HEK293T (cell line): ENCODE measurements around the gene FIGN.

Source experiments
- CTCF ChIA-PET: fragments of 350-600 bp; formaldehyde crosslinking; extraction: SDS; loops from one replicate; lab custom pipeline; 2021; ENCODE audit warnings: antibody characterized with exemption, inconsistent platforms; lab: Yijun Ruan, JAX
- POLR2A ChIA-PET: fragments of 350-600 bp; formaldehyde crosslinking; extraction: SDS; loops from one replicate; lab custom pipeline; 2020; ENCODE audit warnings: antibody characterized with exemption, inconsistent platforms; lab: Yijun Ruan, JAX
- DNase-seq: peaks from one replicate; pipeline ENCODE4 v3.0.0; 2012; ENCODE audit warnings: mixed read lengths; ENCODE audit errors: extremely low spot score
- ARNT ChIP-seq: fragments of 450-650 bp; IDR thresholded peaks from 2 replicates; pipeline ENCODE4 v1.6.1; 2017; ENCODE audit warnings: mild to moderate bottlenecking
- BHLHE40 ChIP-seq: fragments of 450-650 bp; IDR thresholded peaks from 2 replicates; pipeline ENCODE4 v1.6.1; 2016; ENCODE audit warnings: mild to moderate bottlenecking, moderate library complexity, borderline replicate concordance
- CTBP1 ChIP-seq: fragments of 450-650 bp; IDR thresholded peaks from 2 replicates; pipeline ENCODE4 v1.6.1; 2016; ENCODE audit warnings: borderline replicate concordance
- ELF4 ChIP-seq: fragments of 450-650 bp; IDR thresholded peaks from 2 replicates; pipeline ENCODE4 v1.6.1; 2017; ENCODE audit warnings: antibody characterized with exemption
- FOXA1 ChIP-seq: fragments of 450-650 bp; IDR thresholded peaks from 2 replicates; pipeline ENCODE4 v1.6.1; 2016; ENCODE audit warnings: mild to moderate bottlenecking
- FOXK2 ChIP-seq: fragments of 450-650 bp; IDR thresholded peaks from 2 replicates; pipeline ENCODE4 v1.6.1; 2016; ENCODE audit warnings: mild to moderate bottlenecking
- FOXM1 ChIP-seq: fragments of 450-650 bp; IDR thresholded peaks from 2 replicates; pipeline ENCODE4 v1.6.1; 2017; ENCODE audit warnings: mild to moderate bottlenecking, borderline replicate concordance
- HDGF ChIP-seq: fragments of 450-650 bp; IDR thresholded peaks from 2 replicates; pipeline ENCODE4 v1.6.1; 2017; ENCODE audit warnings: antibody characterized with exemption, borderline replicate concordance
- L3MBTL2 ChIP-seq: fragments of 450-650 bp; conservative IDR thresholded peaks from 2 replicates; pipeline ENCODE4 v1.6.1; 2016; ENCODE audit warnings: mild to moderate bottlenecking
- LEF1 ChIP-seq: fragments of 450-650 bp; IDR thresholded peaks from 2 replicates; pipeline ENCODE4 v1.6.1; 2017; ENCODE audit warnings: mild to moderate bottlenecking, borderline replicate concordance
- NFRKB ChIP-seq: fragments of 450-650 bp; IDR thresholded peaks from 2 replicates; pipeline ENCODE4 v1.6.1; 2016; ENCODE audit warnings: mild to moderate bottlenecking, moderate library complexity
- PKNOX1 ChIP-seq: fragments of 450-650 bp; IDR thresholded peaks from 2 replicates; pipeline ENCODE4 v1.6.1; 2016
- SP1 ChIP-seq: fragments of 450-650 bp; IDR thresholded peaks from 2 replicates; pipeline ENCODE4 v1.6.1; 2017
- SUZ12 ChIP-seq: fragments of 450-650 bp; IDR thresholded peaks from 2 replicates; pipeline ENCODE4 v1.6.1; 2016; ENCODE audit warnings: mild to moderate bottlenecking
- TARDBP ChIP-seq: fragments of 450-650 bp; IDR thresholded peaks from 2 replicates; pipeline ENCODE4 v1.6.1; 2016
- ZNF384 ChIP-seq: fragments of 450-650 bp; IDR thresholded peaks from 2 replicates; pipeline ENCODE4 v1.6.1; 2016

Gene FIGN

DNA sequence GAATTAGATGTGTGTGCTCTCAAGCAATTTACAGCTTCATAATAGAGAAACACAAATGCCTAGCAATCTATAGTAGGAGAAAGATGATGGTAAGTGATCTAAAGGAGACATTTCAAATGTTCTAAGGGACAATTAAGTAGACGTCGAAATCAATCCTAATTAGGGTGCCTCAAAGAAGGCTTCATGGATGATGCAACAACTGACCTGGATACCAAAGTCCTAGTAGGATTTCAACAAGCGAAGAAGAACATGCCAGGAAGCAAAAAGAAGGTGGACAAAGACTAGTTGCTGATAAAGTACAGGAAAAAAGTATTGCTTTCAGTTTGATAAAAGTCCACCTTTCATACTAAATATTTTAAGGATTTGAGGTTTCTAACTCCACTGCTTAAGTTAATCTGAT, 12.5 kb downstream of the FIGN start:
- TF ChIP-seq SP1, result no peak
- CTCF ChIA-PET, result no interaction called here
- POLR2A ChIA-PET, result no interaction called here
- DNase-seq, result no peak

DNA sequence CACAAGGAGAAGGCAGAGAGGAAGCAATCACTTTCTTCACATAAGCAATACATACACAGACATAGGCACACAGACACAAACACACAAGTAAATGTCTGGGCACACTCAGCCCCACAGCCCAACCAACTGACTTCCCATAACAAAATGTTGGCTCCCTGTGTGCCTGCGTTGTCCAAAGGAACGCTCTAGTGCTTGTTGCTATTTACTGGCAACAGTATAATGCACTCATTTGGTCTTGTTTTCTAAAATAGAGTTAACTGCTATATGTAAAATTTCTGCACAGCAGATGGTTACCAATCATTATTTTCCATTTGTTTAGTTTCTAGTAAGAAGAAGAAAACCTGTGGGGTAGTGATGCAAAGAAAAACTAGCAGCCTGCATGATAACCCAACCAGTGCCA, 16.5 kb downstream of the FIGN start:
- TF ChIP-seq CTBP1 (no peak), HDGF (no peak), FOXA1 (no peak), FOXM1 (no peak)
- POLR2A ChIA-PET, result no interaction called here

GRCh38 chr2:163717993-163718680, 17.7 kb downstream of the FIGN start:
- ChIA-PET POLR2A (interaction anchor here (0.7 to 0.8 kb wide), 2 partner anchors 15 to 17 kb away, joined by 3 read pairs; no protein-coding TSS in a partner anchor), CTCF (interaction anchor here (0.5 to 0.7 kb wide), 2 partner anchors 161 kb away, joined by 3 to 4 read pairs; no protein-coding TSS in a partner anchor)
- TF ChIP-seq ZNF384 (no peak), FOXM1 (no peak), PKNOX1 (0 out of 2 replicates have a peak, but pooled peaks have one; percentile 2)
- DNase-seq, result no peak

More for the DNA sequence above, 16.5 kb downstream of the FIGN start:
- no peak for DNase-seq
- CTCF ChIA-PET, result interaction anchor here (0.6 kb wide), 1 partner anchor 426 kb away, joined by 3 read pairs; no protein-coding TSS in a partner anchor

DNA sequence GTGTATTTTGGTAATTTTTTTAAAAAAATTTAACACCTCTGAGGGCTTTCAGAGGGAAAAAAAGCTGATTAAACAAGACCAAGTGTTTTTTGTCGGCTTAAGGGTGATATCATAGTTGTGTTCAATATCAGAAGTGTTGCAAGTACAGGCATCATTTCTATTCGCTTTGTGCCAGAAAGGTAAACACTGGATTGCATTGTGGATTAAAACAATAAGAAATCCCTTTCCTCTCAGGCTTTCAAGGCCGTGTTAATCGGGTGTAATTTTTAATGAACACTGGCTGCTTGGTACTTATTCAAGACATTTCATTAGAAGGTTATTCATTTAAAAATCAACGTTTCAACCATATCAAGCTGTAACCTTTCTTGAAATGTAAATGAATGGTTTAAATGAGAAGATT, 18.3 kb downstream of the FIGN start:
- DNase-seq, result no peak
- TF ChIP-seq ELF4 (no peak), FOXK2 (no peak), NFRKB (no peak), HDGF (no peak)
- ChIA-PET POLR2A (interaction anchor here (1.4 kb wide), 1 partner anchor 18 kb away, joined by 3 read pairs; the partner anchor contains the start of gene FIGN), CTCF (interaction anchor here (0.7 kb wide), 1 partner anchor 161 kb away, joined by 3 read pairs; no protein-coding TSS in a partner anchor)

GRCh38 chr2:163716101-163716500, 19.7 kb downstream of the FIGN start:
- ChIA-PET POLR2A (no interaction called here), CTCF (no interaction called here)
- DNase-seq, result no peak
- TF ChIP-seq HDGF (no peak), L3MBTL2 (no peak), SP1 (no peak), CTBP1 (no peak), ZNF384 (no peak), ELF4 (no peak), PKNOX1 (no peak), NFRKB (no peak), TARDBP (no peak), LEF1 (no peak), BHLHE40 (no peak), ARNT (no peak), FOXM1 (no peak), FOXA1 (no peak), SUZ12 (no peak), FOXK2 (no peak)

DNA sequence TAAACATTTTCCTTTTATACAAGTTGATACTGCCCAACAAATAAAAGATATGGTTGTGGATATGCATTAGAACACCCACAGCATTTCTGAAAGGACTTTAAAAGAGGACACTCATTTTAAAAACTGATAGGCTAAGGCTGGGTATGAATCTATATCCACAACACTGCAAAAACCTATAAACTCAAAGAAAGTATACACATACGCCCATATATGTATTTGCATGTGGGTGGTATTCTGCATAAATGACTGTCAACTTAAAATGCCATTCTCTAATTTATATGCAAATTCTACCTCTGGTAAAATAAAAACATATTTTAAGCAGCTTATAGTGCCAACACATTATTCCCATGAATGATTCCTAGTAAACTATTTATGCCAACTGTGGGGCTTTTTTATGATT, 20.1 kb downstream of the FIGN start:
- POLR2A ChIA-PET, result no interaction called here
- TF ChIP-seq ELF4 (no peak), SP1 (no peak), FOXK2 (no peak), ZNF384 (no peak), FOXA1 (no peak), ARNT (no peak), FOXM1 (no peak), BHLHE40 (no peak), HDGF (no peak), PKNOX1 (no peak), SUZ12 (no peak), L3MBTL2 (no peak), TARDBP (no peak), CTBP1 (no peak), LEF1 (no peak), NFRKB (no peak)
- CTCF ChIA-PET, result no interaction called here
- DNase-seq, result no peak

DNA sequence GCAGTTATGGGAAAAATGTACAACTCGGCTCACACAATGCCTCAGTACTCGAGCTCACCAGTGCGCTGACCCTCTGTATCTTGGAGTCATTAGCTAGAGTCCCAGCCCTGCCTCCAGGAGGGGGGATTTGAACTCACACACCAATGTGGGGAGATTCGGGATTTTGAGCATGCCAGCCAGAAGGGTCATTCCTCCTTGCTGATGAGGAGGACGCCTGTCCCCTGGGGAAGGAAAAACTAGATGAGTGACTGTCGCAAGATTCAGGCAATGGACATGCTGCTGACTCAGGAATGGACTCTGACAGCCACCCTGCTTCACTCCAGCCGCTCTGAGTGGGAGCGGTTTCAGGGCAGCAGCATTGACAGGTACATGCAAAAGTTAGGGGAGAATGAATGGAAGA, 20.6 kb downstream of the FIGN start:
- TF ChIP-seq PKNOX1 (no peak), BHLHE40 (no peak), NFRKB (no peak), ELF4 (no peak)
- CTCF ChIA-PET, result no interaction called here
- POLR2A ChIA-PET, result no interaction called here
- no peak for DNase-seq
